GM23338 (cell line): ENCODE measurements around the gene STIP1. TPM values are rescaled to one million over a fixed set of nuclear protein-coding genes. Genes with fewer than 3 reads are reported as not detected.

ENCODE experiments used
- ATAC-seq: fragments of 200-7000 bp; cut with Tn5 transposase; 3 replicates; pipeline ENCODE4 v1.9.1; 2020
- DNase-seq: peaks from one replicate; pipeline ENCODE4 v3.0.0-alpha.2; 2015; ENCODE audit warnings: low spot score
- H2AFZ ChIP-seq: fragments of 200-600 bp; sonication (generic); 2 replicates; pipeline ENCODE4 v1.8.0; 2016; ENCODE audit warnings: antibody characterized with exemption, mild to moderate bottlenecking, moderate library complexity
- H3F3A ChIP-seq: fragments of 200-600 bp; sonication (generic); replicated peaks from 2 replicates; pipeline ENCODE4 v1.8.0; 2017; ENCODE audit warnings: antibody characterized with exemption, mixed run types, low read depth
- H3K27ac ChIP-seq: fragments of 200-600 bp; sonication (generic); 2 replicates; pipeline ENCODE4 v1.6.1; 2016; ENCODE audit warnings: low read depth
- H3K27me3 ChIP-seq: fragments of 200-600 bp; sonication (generic); 2 replicates; pipeline ENCODE4 v1.8.0; 2016; ENCODE audit warnings: mild to moderate bottlenecking, mixed run types, moderate library complexity; ENCODE audit not compliant: insufficient read depth
- H3K36me3 ChIP-seq: fragments of 200-600 bp; sonication (generic); 2 replicates; pipeline ENCODE4 v1.8.0; 2016; ENCODE audit warnings: mild to moderate bottlenecking; ENCODE audit not compliant: insufficient read depth
- H3K4me1 ChIP-seq: fragments of 200-600 bp; sonication (generic); 2 replicates; pipeline ENCODE4 v1.8.0; 2016; ENCODE audit warnings: mild to moderate bottlenecking, moderate library complexity; ENCODE audit not compliant: insufficient read depth
- H3K4me2 ChIP-seq: fragments of 200-600 bp; sonication (generic); 2 replicates; pipeline ENCODE4 v1.7.1; 2017; ENCODE audit warnings: mixed run types
- H3K4me3 ChIP-seq: fragments of 200-600 bp; sonication (generic); 2 replicates; pipeline ENCODE4 v1.6.1; 2016; ENCODE audit warnings: mixed run types
- H3K79me2 ChIP-seq: fragments of 200-600 bp; sonication (generic); replicated peaks from 2 replicates; pipeline ENCODE4 v1.8.0; 2017; ENCODE audit warnings: mild to moderate bottlenecking; ENCODE audit not compliant: insufficient read depth
- H3K9me2 ChIP-seq: fragments of 200-600 bp; sonication (generic); 2 replicates; pipeline ENCODE4 v1.8.0; 2017; ENCODE audit not compliant: insufficient read depth
- H4K20me1 ChIP-seq: fragments of 200-600 bp; sonication (generic); replicated peaks from 2 replicates; pipeline ENCODE4 v1.8.0; 2017; ENCODE audit warnings: mild to moderate bottlenecking; ENCODE audit not compliant: insufficient read depth
- H3K27ac Mint-ChIP-seq: 2 replicates; pipeline ENCODE4 v1.8.0; 2020; ENCODE audit warnings: inconsistent platforms, mild to moderate bottlenecking, moderate library complexity, mixed read lengths
- H3K27me3 Mint-ChIP-seq: 3 replicates; pipeline ENCODE4 v1.8.0; 2022; ENCODE audit warnings: low read depth, mild to moderate bottlenecking, moderate library complexity, mixed read lengths, inconsistent platforms; ENCODE audit not compliant: insufficient read depth, poor library complexity
- H3K36me3 Mint-ChIP-seq: 3 replicates; pipeline ENCODE4 v1.8.0; 2021; ENCODE audit warnings: low read depth, mild to moderate bottlenecking, inconsistent platforms, moderate library complexity, mixed read lengths
- H3K4me1 Mint-ChIP-seq: 3 replicates; pipeline ENCODE4 v1.8.0; 2020; ENCODE audit warnings: mild to moderate bottlenecking, inconsistent platforms, mixed read lengths
- H3K4me3 Mint-ChIP-seq: 3 replicates; pipeline ENCODE4 v1.8.0; 2021; ENCODE audit warnings: moderate library complexity, mild to moderate bottlenecking, inconsistent platforms, mixed read lengths
- H3K9me3 Mint-ChIP-seq: 3 replicates; pipeline ENCODE4 v1.8.0; 2020; ENCODE audit warnings: moderate library complexity, mild to moderate bottlenecking, inconsistent platforms, mixed read lengths
- CREB1 ChIP-seq: fragments of 250-450 bp; sonication (Bioruptor Pico); IDR thresholded peaks from 2 replicates; pipeline ENCODE4 v1.5.0; 2020; ENCODE audit warnings: low read depth, mild to moderate bottlenecking, moderate library complexity
- CTCF ChIP-seq, 2 experiments: fragments of 200-600 bp in 1 of 2; sonication (generic) in 1 of 2; conservative IDR thresholded peaks; 2 replicates each; pipeline versions ENCODE4 v1.5.1 to v1.6.1; 2016 to 2017; ENCODE audit warnings: antibody characterized with exemption in 2 of 2, low read depth in 2 of 2, mild to moderate bottlenecking in 2 of 2, moderate library complexity in 1 of 2
- ETS1 ChIP-seq: IDR thresholded peaks from 2 replicates; pipeline ENCODE4 v1.6.1; 2016; ENCODE audit warnings: antibody characterized with exemption
- EZH2 ChIP-seq: fragments of 200-600 bp; sonication (generic); IDR thresholded peaks from one replicate; pipeline ENCODE4 v1.8.0; 2017; ENCODE audit warnings: antibody characterized with exemption, mild to moderate bottlenecking, low read depth; ENCODE audit not compliant: unreplicated experiment
- EZH2phosphoT487 ChIP-seq: fragments of 200-600 bp; sonication (generic); IDR thresholded peaks from one replicate; pipeline ENCODE4 v1.8.1; 2018; ENCODE audit warnings: antibody characterized with exemption; ENCODE audit not compliant: unreplicated experiment
- JUNB ChIP-seq: IDR thresholded peaks from one replicate; pipeline ENCODE4 v1.6.1; 2016; ENCODE audit warnings: antibody characterized with exemption; ENCODE audit not compliant: unreplicated experiment
- NANOG ChIP-seq: IDR thresholded peaks from 2 replicates; pipeline ENCODE4 v1.6.1; 2016; ENCODE audit warnings: antibody characterized with exemption, borderline replicate concordance
- POLR2AphosphoS5 ChIP-seq: IDR thresholded peaks from 2 replicates; pipeline ENCODE4 v1.6.1; 2016; ENCODE audit warnings: antibody characterized with exemption, low read depth
- REST ChIP-seq: IDR thresholded peaks from one replicate; pipeline ENCODE4 v1.6.1; 2018; ENCODE audit warnings: antibody characterized with exemption; ENCODE audit not compliant: unreplicated experiment
- STAT1 ChIP-seq: IDR thresholded peaks from one replicate; pipeline ENCODE4 v1.6.1; 2016; ENCODE audit warnings: antibody characterized with exemption; ENCODE audit not compliant: unreplicated experiment
- ZNF114 ChIP-seq: fragments of 250-450 bp; sonication (Bioruptor Pico); IDR thresholded peaks from 2 replicates; pipeline ENCODE4 v1.5.0; 2020; ENCODE audit warnings: mild to moderate bottlenecking, moderate library complexity
- ZNF331 ChIP-seq: fragments of 250-450 bp; sonication (Bioruptor Pico); IDR thresholded peaks from 2 replicates; pipeline ENCODE4 v1.5.0; 2020; ENCODE audit warnings: low read depth, mild to moderate bottlenecking, moderate library complexity
- ZNF462 ChIP-seq: fragments of 250-450 bp; sonication (Bioruptor Pico); IDR thresholded peaks from 2 replicates; pipeline ENCODE4 v1.5.0; 2020; ENCODE audit warnings: mild to moderate bottlenecking, moderate library complexity
- polyA plus RNA-seq: library from polyadenylated mRNA; unstranded; fragments of >200 nt; fragmentation: Nextera tagmentation; extraction: Ambion mirVana; gene quantifications from 2 replicates; pipeline ENCODE4 v1.2.1, GENCODE V29; 2016
- total RNA-seq: library from RNA; depleted of rRNA; stranded (reverse); fragments of >200 nt; shearing (Covaris generic); gene quantifications from 2 replicates; pipeline ENCODE4 v1.2.3, GENCODE V29; 2014

STIP1 gene
- total and polyA plus RNA-seq, 2 experiments from 2014 or later, result 213 to 351 TPM

- H4K20me1 ChIP-seq, result no peaks in the 10 kb centered on the region; the same call in 1 of the 2 replicates
- no peak overlapping the region for H3K27ac ChIP-seq
- Mint-ChIP-seq H3K4me3 (peak overlapping the region; percentile 93), H3K4me1 (peaks cover 42% of the 10 kb centered on the region), H3K36me3 (peaks cover 17% of the 10 kb centered on the region), H3K9me3 (no peaks in the 10 kb centered on the region), H3K27me3 (peaks cover 39% of the 10 kb centered on the region), H3K27ac (no peak overlapping the region)
- no peaks in the 10 kb centered on the region for H3K9me2 ChIP-seq
- peaks cover 32% of the 10 kb centered on the region for H3K4me1 ChIP-seq
- H3K4me2 ChIP-seq, result no peak overlapping the region
- no peak for ATAC-seq
- TF ChIP-seq EZH2 (no peak), CREB1 (CRISPR knock-in tag) (no peak), EZH2phosphoT487 (no peak), ZNF462 (no peak), ZNF114 (no peak), ETS1 (no peak), POLR2AphosphoS5 (no peak), STAT1 (no peak), REST (no peak), JUNB (no peak), ZNF331 (CRISPR knock-in tag) (no peak), CTCF (conservative IDR thresholded peaks at IDR 0.05; ENCODE audit: low read depth in 2 of 2) (no peak), NANOG (no peak)
- H2AFZ ChIP-seq, result no peak overlapping the region
- DNase-seq, result no peak
- no peaks in the 10 kb centered on the region for H3K27me3 ChIP-seq
- H3K79me2 ChIP-seq, result peaks cover 26% of the 10 kb centered on the region
- H3F3A ChIP-seq, result peaks cover 41% of the 10 kb centered on the region
- no peaks in the 10 kb centered on the region for H3K36me3 ChIP-seq
- H3K4me3 ChIP-seq, result no peak overlapping the region
Measured at GRCh38 chr11:64244107-64244506, 58.1 kb downstream of the STIP1 start.
